GM21515 (cell line): ENCODE data around the gene GARNL3.
A peak's percentile ranks its signal among the peaks of the same experiment; 100 is the strongest.

Experiments
- ATAC-seq: cut with Tn5 transposase; IDR thresholded peaks from one replicate; pipeline ENCODE4 v1.9.1; 2021; ENCODE audit not compliant: unreplicated experiment

GARNL3 gene, protein sequence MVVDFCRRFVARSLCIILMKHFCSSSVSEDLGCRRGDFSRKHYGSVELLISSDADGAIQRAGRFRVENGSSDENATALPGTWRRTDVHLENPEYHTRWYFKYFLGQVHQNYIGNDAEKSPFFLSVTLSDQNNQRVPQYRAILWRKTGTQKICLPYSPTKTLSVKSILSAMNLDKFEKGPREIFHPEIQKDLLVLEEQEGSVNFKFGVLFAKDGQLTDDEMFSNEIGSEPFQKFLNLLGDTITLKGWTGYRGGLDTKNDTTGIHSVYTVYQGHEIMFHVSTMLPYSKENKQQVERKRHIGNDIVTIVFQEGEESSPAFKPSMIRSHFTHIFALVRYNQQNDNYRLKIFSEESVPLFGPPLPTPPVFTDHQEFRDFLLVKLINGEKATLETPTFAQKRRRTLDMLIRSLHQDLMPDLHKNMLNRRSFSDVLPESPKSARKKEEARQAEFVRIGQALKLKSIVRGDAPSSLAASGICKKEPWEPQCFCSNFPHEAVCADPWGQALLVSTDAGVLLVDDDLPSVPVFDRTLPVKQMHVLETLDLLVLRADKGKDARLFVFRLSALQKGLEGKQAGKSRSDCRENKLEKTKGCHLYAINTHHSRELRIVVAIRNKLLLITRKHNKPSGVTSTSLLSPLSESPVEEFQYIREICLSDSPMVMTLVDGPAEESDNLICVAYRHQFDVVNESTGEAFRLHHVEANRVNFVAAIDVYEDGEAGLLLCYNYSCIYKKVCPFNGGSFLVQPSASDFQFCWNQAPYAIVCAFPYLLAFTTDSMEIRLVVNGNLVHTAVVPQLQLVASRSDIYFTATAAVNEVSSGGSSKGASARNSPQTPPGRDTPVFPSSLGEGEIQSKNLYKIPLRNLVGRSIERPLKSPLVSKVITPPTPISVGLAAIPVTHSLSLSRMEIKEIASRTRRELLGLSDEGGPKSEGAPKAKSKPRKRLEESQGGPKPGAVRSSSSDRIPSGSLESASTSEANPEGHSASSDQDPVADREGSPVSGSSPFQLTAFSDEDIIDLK

DNA sequence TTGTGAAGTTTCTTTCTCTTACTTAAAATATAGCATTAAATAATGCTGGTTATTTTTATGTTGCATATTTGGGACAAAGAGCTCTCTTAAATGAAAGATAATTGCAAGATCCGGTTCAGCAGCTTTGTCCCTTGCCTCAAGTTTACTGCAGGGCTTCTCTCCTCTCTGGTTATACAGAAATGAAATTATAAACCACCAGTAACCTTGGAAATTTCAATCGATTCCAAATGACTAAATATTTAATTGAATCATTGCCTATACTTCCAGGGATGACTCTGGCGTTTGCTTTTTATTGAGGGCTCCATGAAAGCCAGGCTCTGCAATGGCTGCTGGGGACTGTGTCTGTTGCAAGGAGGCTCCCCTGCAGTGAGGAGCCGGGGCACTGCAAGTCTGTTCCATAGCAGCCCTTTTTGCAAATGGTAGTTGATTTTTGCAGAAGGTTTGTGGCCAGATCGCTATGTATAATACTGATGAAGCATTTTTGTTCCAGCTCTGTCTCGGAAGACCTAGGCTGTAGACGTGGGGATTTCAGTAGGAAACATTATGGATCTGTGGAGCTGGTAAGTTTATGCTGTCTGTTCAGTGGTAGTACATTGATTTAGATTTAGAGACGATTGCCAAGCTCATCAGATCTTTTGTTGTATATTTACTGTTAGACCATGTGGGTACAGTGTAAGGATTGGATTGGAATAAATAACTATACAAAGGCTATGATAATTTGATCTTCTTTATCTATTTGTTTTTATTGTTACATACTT is at the start of gene GARNL3:
Gene GARNL3 (plus strand): TSS at position 313 of the 758 bp plus-strand sequence. CDS start 104 bp downstream, at position 417.
- no peak for ATAC-seq

GRCh38 chr9:127215268-127216209 is 49.0 kb upstream of the GARNL3 start:
- no peak for ATAC-seq

DNA sequence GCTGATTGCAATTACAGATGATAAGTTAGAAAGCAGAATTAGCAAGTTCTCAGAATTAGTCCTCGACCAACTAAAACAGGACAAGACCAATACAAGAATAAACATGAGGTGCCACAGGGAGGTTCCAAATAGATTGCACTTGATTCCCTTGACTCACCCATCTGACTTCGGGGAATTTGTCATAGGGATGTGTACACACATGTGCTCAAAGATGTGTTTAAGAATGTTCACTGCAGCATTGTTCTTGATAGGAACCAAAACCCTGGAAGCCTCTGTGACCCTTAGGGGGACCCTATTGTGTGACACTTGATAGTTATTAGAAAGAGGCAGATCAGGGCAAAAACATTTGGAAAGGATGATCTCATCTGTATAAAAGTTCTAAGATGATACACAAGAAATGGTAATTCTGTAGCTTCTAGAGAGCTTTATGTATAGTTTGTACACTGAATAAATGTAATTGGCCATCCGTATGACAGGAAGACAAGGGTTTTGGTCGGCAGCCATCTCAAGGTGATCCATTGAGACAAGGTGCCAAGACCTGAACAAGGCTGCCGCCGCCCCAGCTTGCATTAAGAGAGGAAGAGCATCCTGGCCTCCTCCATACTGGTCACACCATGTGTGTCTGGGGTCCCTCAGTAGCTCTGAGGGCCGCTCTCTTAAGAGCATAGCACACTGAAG is 48.2 kb upstream of the GARNL3 start:
- ATAC-seq: no peak

DNA sequence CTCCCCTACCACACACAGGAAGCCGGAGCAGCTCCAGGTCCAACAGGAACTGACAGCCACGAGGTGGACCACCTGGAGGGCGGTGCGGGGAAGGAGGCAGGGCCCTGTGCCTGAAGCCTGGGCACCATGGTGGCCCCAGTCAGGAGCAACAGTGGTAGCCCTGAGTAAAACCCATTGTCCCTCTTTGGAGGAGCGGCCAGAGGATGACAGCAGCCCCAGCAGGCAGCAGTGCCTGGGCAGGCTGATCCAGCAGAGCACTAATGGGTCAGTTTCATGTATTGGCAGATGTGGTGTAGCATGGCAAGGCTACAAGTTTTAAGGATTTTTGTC is 47.7 kb upstream of the GARNL3 start:
- no peak for ATAC-seq

DNA sequence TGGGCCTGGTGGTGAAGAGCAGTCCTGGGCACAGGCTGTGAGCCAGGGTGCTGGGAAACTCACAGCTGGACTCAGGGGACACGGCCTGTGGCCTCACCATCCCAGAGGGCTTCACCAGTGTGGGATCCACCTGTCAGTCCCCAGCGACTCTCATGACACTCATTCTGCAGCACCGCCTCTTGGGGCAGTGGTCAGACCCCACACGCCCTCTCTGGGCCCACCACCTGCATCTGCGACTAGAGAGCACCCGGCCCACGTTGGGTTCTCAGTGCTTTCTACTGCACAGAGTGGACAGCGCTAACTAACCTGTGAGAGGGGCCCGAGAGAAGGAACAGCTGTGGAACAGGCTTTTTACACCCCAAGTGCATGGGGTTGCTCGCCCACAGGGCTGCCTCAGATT is 45.8 kb upstream of the GARNL3 start:
- no peak for ATAC-seq

- ATAC-seq: no peak
These were observed 45.1 kb upstream of the GARNL3 start for GRCh38 chr9:127219520-127219919.

GRCh38 chr9:127221695-127222094 is 42.9 kb upstream of the GARNL3 start:
- ATAC-seq: no peak

DNA sequence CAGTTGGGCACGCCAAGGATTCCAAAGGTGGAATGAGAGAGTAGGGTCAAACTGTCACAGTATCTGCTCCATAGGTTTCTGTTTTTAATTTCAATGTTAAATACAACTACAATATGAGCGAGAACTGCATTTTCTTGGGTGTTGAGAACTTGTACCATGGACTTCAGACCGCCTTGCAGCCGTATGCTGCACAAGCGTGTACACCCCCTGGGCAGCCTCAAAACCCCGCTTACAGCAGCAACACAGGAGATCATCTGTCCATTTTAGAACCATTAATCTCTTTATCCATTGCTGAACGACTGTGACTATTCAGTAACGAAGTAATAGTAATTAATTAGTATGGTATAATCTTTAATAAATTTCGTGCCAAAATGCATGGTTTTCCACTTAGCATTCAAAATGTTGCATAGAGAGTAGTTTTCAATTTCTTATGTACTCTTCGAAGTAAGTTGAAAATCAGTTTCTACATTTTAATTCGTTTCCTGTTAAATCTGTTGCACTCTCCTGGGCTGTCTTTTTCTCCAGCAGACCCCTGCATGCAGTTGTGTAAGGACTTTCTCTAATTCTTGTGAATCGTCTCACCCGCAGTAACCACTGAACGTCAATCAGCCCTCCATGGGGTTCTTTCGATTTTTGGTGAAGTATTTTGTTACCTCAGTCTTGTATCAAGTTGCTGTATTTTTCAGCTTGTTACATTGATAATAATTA is 42.0 kb upstream of the GARNL3 start:
- no peak for ATAC-seq

DNA sequence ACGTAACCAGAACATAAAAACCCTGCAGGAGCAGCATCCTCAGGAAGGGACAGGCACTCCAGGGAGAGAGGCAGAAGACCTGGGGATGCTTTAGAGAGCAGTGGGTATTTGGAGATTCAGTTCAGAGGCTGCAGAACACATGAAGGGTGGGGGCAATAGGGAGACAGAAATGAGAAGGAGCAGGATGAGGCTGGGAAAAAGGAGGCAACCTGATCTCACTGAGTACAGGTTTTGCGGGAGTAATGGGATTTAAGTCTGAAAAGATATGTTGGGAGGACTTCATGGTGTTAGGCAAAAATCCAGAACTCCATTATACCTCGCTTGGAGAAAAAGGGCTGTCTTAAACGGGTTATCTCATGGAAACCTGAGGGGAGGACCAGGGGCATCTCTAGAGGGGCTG is 41.3 kb upstream of the GARNL3 start:
- no peak for ATAC-seq

DNA sequence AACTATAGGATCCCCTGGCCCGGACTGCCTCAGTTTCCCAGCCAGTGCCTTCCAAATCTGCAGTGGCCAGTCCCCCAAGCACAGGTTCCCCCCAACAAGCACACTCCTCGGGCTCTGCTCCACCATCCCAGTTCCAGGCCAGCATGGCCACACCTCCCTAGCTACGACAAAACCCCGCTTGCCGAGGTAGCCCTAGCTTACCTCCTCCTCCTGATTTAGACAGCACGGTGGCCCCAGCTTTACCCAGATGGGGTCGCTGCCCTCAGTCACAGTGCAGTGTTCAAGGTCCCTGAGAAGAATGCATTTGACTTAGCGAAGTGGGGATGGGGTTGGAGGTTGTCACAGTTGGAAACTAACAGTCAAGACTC is 40.8 kb upstream of the GARNL3 start:
- no peak for ATAC-seq

DNA sequence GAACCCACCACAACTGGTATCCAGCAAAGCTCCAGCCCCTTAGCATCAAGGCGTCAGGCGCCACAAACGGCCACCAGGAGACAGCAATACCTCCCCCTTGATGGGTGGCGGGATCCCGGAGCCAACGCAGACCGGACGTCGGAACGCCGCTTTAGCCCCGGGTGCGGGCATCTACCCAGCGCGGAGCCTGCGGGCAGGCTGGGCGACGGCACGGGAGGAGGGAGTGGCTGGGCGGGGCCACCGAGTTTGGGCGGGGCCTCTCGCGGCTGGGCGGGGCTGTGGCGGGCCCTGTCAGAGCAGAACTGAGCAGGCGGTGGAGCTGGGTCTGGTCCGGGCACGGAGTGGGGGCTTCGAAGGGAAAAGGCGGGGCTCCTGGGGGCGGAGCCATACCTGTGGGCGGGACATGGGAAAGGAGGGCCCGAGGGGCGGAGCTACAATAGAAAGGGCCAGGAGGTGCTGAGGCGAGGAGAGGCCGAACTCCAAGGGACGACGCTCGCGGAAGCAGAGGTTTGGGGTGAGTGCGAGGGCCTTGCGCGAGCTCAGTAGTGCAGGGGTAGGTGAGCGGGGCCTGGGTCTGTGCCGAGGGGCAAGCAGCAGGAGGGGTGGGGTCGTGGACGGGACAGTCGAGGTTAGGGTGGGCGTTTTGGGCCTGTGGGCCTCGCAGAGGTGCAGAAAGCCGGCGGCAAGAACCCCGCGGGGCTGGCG is 40.2 kb upstream of the GARNL3 start:
- peak; percentile 55 for ATAC-seq

- ATAC-seq: peak; percentile 42
These were observed 39.5 kb upstream of the GARNL3 start for GRCh38 chr9:127224883-127225739.

DNA sequence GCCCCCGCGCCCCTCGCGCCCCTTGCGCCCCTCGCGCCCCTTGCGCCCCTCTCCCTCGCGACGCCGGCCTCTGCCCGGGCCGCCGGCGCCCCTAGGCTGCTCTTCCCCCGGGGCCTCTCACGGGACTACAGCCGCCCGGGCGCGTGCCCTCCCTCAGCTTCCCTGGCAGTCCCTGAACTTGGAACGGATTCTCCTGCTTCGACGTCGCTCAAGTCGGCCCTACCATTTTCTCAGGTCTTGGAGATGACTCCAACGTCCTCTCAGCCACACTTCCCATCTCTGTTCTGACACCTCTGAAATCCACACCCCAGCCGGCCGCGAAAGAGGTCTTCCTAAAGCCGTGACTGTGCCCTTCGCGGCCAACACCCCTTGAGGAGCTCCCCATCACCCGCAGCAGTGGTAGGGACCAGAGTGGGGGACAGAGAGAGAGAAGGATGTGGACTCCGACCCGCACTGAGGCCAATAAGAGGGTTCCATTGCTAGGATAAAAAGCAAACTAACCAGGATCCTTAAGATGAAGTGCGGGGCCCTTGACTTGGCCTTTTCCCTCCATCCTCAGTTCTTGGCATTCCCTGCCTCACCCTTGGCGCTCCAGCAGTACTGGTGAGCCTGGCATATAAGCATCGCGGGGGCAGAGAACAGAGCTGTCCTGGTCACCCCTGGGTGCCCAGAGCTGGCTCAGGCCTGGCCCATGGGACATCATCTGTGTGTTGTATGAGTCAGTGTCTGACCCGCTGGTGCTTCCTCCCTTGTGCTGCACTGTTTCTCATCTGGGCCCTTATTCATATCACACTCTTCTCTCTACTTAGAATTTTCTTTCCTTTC is 38.6 kb upstream of the GARNL3 start:
- ATAC-seq: no peak

DNA sequence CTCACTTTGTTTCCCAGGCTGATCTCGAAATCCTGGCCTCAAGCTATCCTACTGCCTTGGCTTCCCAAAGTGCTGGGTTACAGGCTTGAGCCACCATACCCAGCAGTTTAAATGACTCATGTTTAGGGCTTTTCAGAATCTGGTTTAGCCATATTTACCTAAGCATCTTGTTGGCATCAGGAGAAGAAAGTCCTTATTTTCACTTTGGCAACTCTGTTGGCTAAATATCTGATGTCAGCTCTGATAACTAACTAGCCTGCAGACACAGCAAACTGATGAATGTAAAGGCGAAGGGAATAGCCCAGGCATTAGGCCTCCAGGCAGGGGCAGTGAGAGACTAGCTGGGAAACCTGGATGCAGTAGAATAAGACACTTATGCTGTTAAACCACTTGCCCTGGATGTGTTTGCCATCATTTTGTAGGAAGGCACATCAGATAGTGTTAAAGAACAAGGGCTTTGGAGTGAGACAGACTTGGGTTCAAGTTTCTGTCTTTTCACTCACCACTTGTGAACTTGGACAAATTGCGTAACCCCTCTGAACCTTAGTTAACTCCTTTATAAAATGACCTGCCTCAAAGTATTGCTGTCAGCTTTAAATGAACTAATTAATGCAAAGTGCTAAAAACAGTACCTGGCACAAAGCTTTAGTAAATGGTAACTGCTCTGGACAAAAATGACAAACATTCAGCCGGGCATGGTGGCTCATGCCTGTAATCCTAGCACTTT is 34.7 kb upstream of the GARNL3 start:
- ATAC-seq: no peak

DNA sequence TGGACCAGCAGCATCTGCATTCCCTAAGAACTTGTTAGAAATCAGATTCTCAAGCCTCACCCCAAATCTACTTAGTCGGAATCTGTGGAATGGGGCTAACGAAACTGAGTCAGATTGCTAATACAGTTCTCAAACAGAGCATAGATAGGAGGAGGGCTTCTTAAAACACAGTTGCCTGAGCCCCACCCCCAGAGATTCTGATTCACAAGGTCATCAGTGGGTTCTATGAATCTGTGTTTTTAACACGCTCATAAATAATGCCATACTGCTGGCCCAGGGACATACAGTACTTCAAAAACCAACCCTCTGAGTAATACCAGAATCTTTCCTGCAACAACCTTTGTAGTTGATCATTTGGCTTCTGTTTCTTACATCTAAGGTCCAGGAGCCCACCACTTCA is 32.9 kb upstream of the GARNL3 start:
- no peak for ATAC-seq
